Breast epithelium (tissue), 3 donors: ENCODE data around the gene SHROOM3.

Experiments
- CTCF ChIP-seq, 3 donors: fragments of 450-650 bp; IDR thresholded peaks; one replicate each; pipeline ENCODE4 v1.5.1; 2016 to 2017; ENCODE audit warnings: antibody characterized with exemption in 3 of 3, mild to moderate bottlenecking in 3 of 3, moderate library complexity in 3 of 3
- POLR2A ChIP-seq: fragments of 450-650 bp; IDR thresholded peaks from one replicate; pipeline ENCODE4 v1.6.1; 2016; ENCODE audit warnings: antibody characterized with exemption, mild to moderate bottlenecking, moderate library complexity

GRCh38 chr4:76499461-76499860 is 64.4 kb downstream of the SHROOM3 start:
- TF ChIP-seq CTCF (IDR thresholded peaks at IDR 0.05) (no peak), POLR2A (no peak)
